Ammon's horn (tissue), 1 donor: ENCODE measurements around the gene ZMIZ2.
"Not testable (repeated sequence)": the region's sequence is repeated elsewhere in the genome, so short reads cannot be mapped to it uniquely, and the experiment has no call there.

ENCODE experiments used
- DNase-seq: peaks from one replicate; pipeline ENCODE4 v3.0.0-alpha.2; 2016; ENCODE audit warnings: low spot score

Gene ZMIZ2

GRCh38 chr7:44748045-44748947 lies at the start of gene ZMIZ2:
ZMIZ2 (plus strand) TSS chr7:44748847; CDS start chr7:44756250, 7,403 bp downstream.
- peak; percentile 95 for DNase-seq

- not testable (repeated sequence) for DNase-seq
These were observed 49.0 kb upstream of the ZMIZ2 start for GRCh38 chr7:44699598-44699997.

- DNase-seq = no peak
These were observed 48.3 kb upstream of the ZMIZ2 start for GRCh38 chr7:44700322-44700721.

- not testable (repeated sequence) for DNase-seq
These were observed 45.3 kb upstream of the ZMIZ2 start for GRCh38 chr7:44703391-44703790.

- DNase-seq = no peak
These were observed 44.7 kb upstream of the ZMIZ2 start for GRCh38 chr7:44703921-44704320.

GRCh38 chr7:44705434-44705833 lies 43.2 kb upstream of the ZMIZ2 start:
- no peak for DNase-seq

- DNase-seq = no peak
These were observed 41.7 kb upstream of the ZMIZ2 start for GRCh38 chr7:44706788-44707557.

- no peak for DNase-seq
These were observed 41.0 kb upstream of the ZMIZ2 start for GRCh38 chr7:44707558-44708230.

- DNase-seq = no peak
These were observed 39.4 kb upstream of the ZMIZ2 start for GRCh38 chr7:44709011-44709915.

- DNase-seq = no peak
These were observed 38.6 kb upstream of the ZMIZ2 start for GRCh38 chr7:44709945-44710596.

GRCh38 chr7:44711528-44711927 lies 37.1 kb upstream of the ZMIZ2 start:
- no peak for DNase-seq

- no peak for DNase-seq
These were observed 36.6 kb upstream of the ZMIZ2 start for GRCh38 chr7:44712012-44712411.

- DNase-seq = no peak
These were observed 35.5 kb upstream of the ZMIZ2 start for GRCh38 chr7:44713141-44713540.

- no peak for DNase-seq
These were observed 34.8 kb upstream of the ZMIZ2 start for GRCh38 chr7:44713680-44714335.

GRCh38 chr7:44716205-44716604 lies 32.4 kb upstream of the ZMIZ2 start:
- no peak for DNase-seq

GRCh38 chr7:44720301-44720700 lies 28.3 kb upstream of the ZMIZ2 start:
- DNase-seq = no peak

- DNase-seq = no peak
These were observed 24.4 kb upstream of the ZMIZ2 start for GRCh38 chr7:44724276-44724675.

GRCh38 chr7:44726250-44726649 lies 22.4 kb upstream of the ZMIZ2 start:
- DNase-seq = not testable (repeated sequence)

- no peak for DNase-seq
These were observed 21.3 kb upstream of the ZMIZ2 start for GRCh38 chr7:44727158-44727936.

GRCh38 chr7:44727937-44728262 lies 20.7 kb upstream of the ZMIZ2 start:
- no peak for DNase-seq
